ENCODE results near the gene RBBP6. TPM values are rescaled to one million over a fixed set of nuclear protein-coding genes. Genes with fewer than 3 reads are reported as not detected.

RBBP6 gene
- total and polyA plus RNA-seq, 4 donors, result 25.1 to 93.3 (median 37.0) TPM

- no peak for TF ChIP-seq CTCF (IDR thresholded peaks at IDR 0.05; ENCODE audit: control extremely low read depth, extremely low read depth)
- no peaks in the 10 kb centered on the region for H3K9me3 ChIP-seq (ENCODE audit: control insufficient read depth in 4 of 4, insufficient read depth in 3 of 4, low read length in 3 of 4)
- H3K4me3 ChIP-seq, result no peak overlapping the region
- peak; percentile 25 for ATAC-seq (ENCODE audit: insufficient read depth, low FRiP score)
- 51 to 52% methylated on average over 4 of the region's 4 CpGs for WGBS, 2 donors
- H3K4me1 ChIP-seq (ENCODE audit: control insufficient read depth in 5 of 5, insufficient read depth in 5 of 5, low read length in 5 of 5), result peaks cover 0 to 6% (median 5%) of the 10 kb centered on the region in 5 donors
- DNase-seq, result peak in 2 of 3 donors; percentile 42 to 60
- H3K9ac ChIP-seq (ENCODE audit: insufficient read depth in 1 of 2, low read length in 2 of 2), result peak overlapping the region in 1 of 2 donors; percentile 38
- no peak overlapping the region for H3K27ac ChIP-seq (ENCODE audit: low read depth in 1 of 2, low read length in 1 of 2)
- no peaks in the 10 kb centered on the region for H3K27me3 ChIP-seq (ENCODE audit: control insufficient read depth in 3 of 3, insufficient read depth in 3 of 3, low read length in 2 of 3)
- no peaks in the 10 kb centered on the region for H3K36me3 ChIP-seq (ENCODE audit: control insufficient read depth in 4 of 4, insufficient read depth in 4 of 4, low read length in 4 of 4)
These were observed 14.3 kb upstream of the RBBP6 start for GRCh38 chr16:24524855-24525677.

DNA sequence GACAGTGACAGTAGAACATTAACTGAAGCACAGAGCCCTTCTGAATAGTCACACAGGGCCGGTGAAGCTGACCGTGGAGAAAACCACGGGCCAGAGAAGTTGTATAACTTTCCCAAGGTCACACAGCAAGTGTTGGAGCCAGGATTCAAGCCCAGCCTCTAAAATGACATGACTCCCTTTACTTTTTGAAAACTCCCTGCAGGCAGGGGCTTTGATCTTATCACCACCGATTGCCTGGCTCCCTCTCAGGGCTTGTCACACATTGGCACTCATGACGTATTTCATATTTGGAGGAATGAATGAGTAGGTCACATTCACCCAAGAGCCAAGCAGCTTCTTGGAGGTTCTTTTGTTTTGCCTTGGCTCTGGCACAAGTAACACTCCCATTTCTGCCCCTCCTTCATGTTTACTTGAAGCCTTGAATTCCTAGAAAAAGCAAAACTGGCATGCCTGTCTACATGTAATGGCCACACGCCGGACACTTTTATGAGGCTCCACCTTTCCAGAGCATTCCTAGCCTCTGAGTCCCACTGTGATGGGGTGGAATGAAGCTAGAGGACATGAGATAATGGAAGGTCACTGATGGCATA, 13.3 kb upstream of the RBBP6 start:
- TF ChIP-seq CTCF (IDR thresholded peaks at IDR 0.05; ENCODE audit: control extremely low read depth, extremely low read depth), result no peak
- peak; percentile 23 to 62 (median 56) for DNase-seq
- Histone ChIP-seq H3K36me3 (ENCODE audit: control insufficient read depth in 4 of 4, insufficient read depth in 4 of 4, low read length in 4 of 4) (no peaks in the 10 kb centered on the region), H3K27me3 (ENCODE audit: control insufficient read depth in 3 of 3, insufficient read depth in 3 of 3, low read length in 2 of 3) (no peaks in the 10 kb centered on the region), H3K9ac (ENCODE audit: insufficient read depth in 1 of 2, low read length in 2 of 2) (no peak overlapping the region), H3K4me1 (ENCODE audit: control insufficient read depth in 5 of 5, insufficient read depth in 5 of 5, low read length in 5 of 5) (peaks cover 0 to 6% (median 5%) of the 10 kb centered on the region in 5 donors), H3K9me3 (ENCODE audit: control insufficient read depth in 4 of 4, insufficient read depth in 3 of 4, low read length in 3 of 4) (no peaks in the 10 kb centered on the region), H3K27ac (ENCODE audit: low read depth in 1 of 2, low read length in 1 of 2) (peak overlapping the region in 1 of 2 donors; percentile 58), H3K4me3 (no peak overlapping the region)
- WGBS, 2 donors, result 54 to 76% methylated on average over 7 of the region's 7 CpGs
- ATAC-seq (ENCODE audit: insufficient read depth, low FRiP score), result peak; percentile 79

DNA sequence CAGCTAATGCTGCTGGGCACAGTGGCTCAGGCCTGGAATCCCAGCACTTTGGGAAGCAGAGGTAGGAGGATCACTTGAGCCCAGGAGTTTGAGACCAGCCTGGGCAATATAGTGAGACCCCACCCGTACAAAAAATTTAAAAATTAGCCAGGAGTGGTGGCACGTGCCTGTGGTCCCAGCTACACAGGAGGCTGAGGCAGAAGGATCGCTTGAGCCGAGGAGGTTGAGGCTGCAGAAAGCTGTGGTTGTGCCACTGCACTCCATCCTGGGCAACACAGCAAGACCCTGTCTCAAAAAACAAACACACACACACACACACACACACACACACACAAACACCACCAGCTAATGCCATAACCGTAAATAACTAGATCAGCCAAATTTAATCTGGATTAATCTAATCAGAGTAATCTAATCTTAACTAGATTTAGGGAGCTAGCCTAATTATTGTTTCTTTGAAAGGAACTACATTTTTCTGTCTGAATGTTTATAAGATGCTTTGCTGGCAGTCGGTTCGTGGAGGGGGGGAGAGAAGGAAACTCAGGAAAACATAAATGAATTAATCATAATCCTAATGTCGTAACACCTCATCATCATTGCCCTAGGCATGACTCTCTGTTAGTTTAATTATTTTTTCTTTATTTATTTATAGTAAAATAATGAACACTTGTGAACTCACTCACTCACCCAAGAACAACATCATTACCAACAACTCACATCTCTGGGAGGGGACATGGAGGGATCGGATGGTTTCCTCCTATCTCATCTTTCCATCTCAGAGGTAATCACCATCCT, 12.5 kb upstream of the RBBP6 start:
- Histone ChIP-seq H3K36me3 (ENCODE audit: control insufficient read depth in 4 of 4, insufficient read depth in 4 of 4, low read length in 4 of 4) (no peaks in the 10 kb centered on the region), H3K4me1 (ENCODE audit: control insufficient read depth in 5 of 5, insufficient read depth in 5 of 5, low read length in 5 of 5) (peaks cover 0 to 6% (median 5%) of the 10 kb centered on the region in 5 donors), H3K4me3 (no peak overlapping the region), H3K9ac (ENCODE audit: insufficient read depth in 1 of 2, low read length in 2 of 2) (no peak overlapping the region), H3K9me3 (ENCODE audit: control insufficient read depth in 4 of 4, insufficient read depth in 3 of 4, low read length in 3 of 4) (no peaks in the 10 kb centered on the region), H3K27me3 (ENCODE audit: control insufficient read depth in 3 of 3, insufficient read depth in 3 of 3, low read length in 2 of 3) (no peaks in the 10 kb centered on the region), H3K27ac (ENCODE audit: low read depth in 1 of 2, low read length in 1 of 2) (no peak overlapping the region)
- WGBS, 2 donors, result 77 to 86% methylated on average over 9 of the region's 9 CpGs
- DNase-seq (peak in 2 of 3 donors; percentile 56 to 57), ATAC-seq (ENCODE audit: insufficient read depth, low FRiP score) (no peak)
- TF ChIP-seq CTCF (IDR thresholded peaks at IDR 0.05; ENCODE audit: control extremely low read depth, extremely low read depth), result no peak

Measured in lung (tissue), 12 donors.